HG03175 (cell line): ENCODE measurements around the gene KCP.

Source experiments
- ATAC-seq: cut with Tn5 transposase; IDR thresholded peaks from one replicate; pipeline ENCODE4 v1.9.1; 2021; ENCODE audit warnings: mild to moderate bottlenecking, moderate library complexity; ENCODE audit not compliant: unreplicated experiment

The KCP gene

DNA sequence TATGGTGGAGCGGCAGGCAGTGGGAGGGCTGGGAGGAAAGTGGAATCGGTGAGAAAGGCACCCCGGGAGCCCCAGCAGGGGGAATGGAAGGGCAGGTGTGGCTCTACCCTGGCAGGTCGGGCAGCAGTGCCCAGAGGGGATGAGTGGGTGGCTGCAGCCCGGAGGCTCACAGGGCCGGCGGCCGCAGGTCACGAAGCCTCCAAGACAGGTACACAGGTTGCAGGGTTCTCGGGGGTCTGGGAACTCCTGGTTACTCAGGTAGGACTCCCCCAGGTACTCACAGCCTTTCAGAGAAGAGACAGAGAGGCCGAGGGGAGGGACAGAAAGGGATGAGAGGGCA is 21.8 kb downstream of the KCP start:
- ATAC-seq: no peak

DNA sequence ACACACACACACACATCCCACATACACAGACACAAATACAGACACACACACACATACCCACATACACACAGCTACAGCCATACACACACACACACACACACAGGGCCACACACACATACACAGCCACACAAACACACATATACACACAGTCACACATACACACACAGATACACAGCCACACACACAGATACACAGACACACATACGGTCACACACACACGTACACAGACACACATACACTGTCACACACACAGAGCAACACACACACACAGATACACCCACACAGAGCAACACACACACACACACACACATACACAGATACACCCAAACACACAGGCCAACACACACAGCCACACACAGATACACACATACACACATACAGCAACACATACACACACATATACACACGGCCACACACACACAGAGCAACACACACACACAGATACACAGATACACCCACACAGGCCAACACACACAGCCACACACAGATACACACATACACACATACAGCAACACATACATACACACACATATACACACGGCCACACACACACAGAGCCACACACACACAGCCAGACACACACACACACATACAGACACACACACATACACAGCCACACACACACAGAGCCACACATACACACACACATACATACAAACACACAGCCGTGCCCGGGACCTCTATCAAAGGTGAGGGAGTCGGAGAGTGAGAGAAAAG is 22.3 kb downstream of the KCP start:
- no peak for ATAC-seq

- no peak for ATAC-seq
Observed at GRCh38 chr7:128887169-128888038, 23.1 kb downstream of the KCP start.

DNA sequence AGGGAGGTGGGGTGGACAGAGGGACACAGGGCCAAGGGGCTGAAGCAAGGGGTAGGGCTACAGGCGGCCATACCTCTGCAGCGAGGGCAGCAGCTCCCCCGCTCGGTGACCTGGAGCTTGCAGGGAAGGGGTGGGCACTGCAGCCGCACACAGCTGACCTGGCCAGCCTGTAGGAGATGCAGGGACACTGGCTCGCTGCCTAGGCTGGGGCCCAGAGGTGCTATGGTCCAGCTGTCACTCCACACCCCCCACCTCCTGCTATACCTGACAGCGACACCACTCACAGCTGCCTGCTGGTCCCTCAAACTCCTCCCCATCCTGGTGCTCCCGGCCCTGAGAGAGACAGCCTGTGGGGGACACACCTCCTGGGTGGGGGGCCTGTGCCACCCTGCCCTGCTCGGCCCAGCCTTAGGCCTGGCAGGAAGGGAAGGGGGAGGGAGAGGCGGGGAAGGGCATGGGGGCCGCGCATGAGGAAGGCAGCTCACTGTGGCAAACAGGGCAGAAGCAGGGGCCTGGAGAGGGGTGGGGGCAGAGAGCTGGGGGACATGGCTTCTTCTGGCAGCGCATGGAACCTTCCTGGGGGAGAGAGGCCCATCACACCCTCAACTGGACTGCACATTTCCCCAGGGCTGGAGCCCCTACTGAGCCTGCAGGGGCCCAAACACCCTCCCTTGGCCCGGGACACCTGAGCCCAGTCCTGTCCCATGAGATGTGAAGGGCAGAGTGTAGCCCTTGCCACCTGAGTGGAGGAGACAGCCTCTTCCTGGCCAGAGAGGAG is 23.9 kb downstream of the KCP start:
- ATAC-seq: no peak

GRCh38 chr7:128885370-128886187 is 24.9 kb downstream of the KCP start:
- no peak for ATAC-seq

GRCh38 chr7:128884561-128885369 is 25.7 kb downstream of the KCP start:
- ATAC-seq: no peak

DNA sequence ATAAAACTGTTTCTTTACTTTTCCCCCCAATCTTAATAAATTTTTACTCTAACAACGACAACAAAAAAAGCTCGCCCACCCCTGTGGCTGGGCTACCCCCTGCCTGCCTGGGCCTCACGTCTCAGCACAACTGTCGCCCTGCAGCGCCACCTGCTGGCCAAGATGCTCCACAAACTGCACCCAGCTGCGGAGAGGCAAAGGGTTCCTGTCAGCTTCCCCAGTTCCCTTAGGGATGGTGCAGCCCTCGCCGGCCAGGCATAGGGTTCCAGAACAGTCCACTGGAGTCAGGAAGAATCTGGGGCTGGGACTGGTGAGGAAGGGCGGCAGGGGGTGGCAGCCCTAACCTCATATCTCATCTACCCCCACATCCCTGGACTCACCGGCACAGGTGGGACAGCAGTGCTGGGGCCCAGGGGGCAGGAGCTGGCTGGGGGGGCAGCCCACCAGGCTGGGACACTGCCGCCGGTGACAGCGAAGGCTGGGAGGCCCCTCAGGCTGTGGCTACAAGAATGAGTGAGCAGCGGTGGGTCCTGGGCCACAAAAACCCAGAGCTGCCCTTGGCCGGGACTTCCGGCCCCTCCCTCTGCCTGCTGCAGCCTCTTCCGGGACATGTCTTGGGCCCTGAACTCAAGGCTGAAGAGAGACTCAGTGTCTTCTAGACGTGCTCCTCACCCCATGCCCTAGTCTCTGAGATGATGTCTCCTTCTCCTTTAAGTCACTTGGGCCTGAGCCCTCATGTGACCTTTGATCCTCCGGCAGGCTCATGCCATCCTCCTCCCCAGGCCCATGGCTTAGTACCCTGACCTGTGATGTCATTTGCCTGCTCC is 26.7 kb downstream of the KCP start:
- ATAC-seq: peak; percentile 56

- no peak for ATAC-seq
Observed at GRCh38 chr7:128882134-128882533, 28.4 kb downstream of the KCP start.

DNA sequence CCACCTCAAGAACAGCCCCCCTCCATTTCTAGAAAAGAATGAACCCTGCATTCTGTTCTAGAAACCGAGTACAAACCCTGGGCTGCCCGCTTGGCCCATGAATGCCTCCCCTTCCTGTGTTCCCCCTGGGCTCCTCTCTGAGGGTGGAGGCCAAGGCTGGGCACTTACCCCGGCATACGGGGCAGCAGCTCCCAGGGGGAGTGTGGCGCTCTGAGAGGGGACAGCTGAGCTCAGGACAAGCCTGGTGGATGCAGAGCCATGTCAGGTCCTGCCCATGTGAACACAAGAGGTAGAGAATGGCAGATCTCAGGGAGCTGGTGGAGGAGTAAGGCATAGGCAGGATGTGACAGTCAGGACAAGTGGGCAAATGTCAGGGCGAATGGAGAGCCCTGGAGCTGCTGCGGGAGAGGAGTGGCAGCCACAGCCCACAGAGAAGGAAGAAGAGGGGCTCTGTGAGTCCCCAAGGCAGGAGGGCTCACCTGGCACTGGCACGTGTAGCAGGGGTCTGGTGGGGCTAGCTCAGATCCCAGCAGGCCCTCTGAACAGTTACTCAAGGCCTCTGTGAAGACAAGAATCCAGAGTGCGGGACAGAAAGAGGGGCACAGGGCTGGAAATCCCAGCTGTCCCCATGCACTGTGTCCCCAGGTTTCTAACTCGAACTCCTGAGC is 28.9 kb downstream of the KCP start:
- no peak for ATAC-seq

GRCh38 chr7:128880791-128881457 is 29.6 kb downstream of the KCP start:
- ATAC-seq: no peak

- no peak for ATAC-seq
Observed at GRCh38 chr7:128879939-128880746, 30.4 kb downstream of the KCP start.

DNA sequence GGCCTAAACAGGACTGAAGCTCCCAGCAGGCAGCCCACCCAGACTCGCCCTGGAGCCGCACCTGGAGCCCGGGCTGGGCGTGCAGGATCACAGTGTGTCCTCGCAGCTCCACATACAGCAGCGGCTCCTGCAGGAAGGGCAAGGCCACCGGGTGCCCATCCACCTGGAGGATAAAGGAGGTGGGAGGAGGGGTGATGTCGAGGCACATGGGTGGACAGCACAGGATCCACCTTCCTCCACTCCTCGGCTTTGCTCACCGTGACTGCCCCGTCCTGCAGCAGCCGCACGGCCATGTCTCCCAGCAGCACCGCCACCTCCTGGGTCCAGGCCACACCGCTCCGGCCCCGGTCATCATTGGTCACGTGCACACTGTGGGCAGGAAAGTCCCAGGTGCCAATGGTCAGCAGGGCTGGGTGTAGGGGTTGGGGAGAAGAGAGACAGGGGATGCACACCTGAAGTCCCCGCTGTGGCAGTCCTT is 31.0 kb downstream of the KCP start:
- ATAC-seq: no peak

DNA sequence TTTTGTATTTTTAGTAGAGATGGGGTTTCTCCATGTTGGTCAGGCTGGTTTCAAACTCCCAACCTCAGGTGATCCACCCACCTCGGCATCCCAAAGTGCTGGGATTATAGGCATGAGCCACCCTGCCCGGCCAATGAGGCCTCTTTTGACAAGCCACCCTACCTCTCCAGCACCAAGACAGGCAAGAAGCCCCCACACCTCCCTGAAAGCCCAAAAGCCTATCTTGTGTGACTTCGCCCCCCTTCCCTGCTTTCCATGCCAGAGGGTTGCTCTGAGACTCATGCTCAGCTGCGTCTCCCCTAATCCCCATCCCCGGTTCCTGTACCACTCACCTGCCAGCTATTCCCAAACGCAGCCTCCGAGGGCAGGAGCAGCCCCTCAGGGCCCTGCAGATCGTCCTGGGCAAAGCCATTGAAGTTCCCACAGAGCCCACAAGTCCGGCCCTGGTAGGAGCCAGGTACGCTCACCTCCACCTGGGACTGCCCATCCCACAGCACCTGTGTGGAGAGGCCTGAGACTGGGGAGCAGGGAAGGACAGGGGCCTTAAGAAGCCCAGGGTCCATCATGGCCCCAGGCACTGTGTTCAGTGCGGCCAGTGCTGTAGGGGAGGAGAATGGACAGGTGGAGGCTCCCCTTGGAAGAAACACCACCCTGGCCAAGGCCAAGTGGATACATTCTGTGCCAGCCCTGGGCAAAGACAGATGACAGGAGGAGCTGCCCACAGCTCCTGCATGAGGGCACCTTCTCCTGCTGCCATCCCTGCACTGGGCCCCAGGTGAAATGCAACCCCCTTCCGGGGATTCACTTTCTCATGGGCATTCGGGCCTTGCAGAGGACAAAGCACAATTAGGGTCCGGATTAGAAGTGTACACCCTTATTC is 32.0 kb downstream of the KCP start:
- no peak for ATAC-seq

DNA sequence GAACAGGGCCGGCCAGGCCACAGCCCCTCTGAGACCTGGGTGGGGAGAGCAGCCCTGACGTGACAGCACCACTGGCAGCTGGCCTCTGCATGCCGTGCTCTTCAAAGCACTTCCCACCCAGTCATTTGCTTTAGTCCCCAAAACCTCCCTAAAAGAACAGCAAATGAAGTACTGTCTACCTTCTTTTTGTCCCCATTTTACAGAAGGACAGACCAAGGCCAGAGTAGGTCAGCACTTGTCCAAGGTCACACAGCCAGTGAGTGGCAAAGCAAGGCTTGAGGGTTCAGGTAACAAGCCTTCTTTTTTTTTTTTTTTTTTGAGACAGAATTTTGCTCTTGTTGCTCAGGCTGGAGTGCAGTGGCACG is 32.8 kb downstream of the KCP start:
- no peak for ATAC-seq

DNA sequence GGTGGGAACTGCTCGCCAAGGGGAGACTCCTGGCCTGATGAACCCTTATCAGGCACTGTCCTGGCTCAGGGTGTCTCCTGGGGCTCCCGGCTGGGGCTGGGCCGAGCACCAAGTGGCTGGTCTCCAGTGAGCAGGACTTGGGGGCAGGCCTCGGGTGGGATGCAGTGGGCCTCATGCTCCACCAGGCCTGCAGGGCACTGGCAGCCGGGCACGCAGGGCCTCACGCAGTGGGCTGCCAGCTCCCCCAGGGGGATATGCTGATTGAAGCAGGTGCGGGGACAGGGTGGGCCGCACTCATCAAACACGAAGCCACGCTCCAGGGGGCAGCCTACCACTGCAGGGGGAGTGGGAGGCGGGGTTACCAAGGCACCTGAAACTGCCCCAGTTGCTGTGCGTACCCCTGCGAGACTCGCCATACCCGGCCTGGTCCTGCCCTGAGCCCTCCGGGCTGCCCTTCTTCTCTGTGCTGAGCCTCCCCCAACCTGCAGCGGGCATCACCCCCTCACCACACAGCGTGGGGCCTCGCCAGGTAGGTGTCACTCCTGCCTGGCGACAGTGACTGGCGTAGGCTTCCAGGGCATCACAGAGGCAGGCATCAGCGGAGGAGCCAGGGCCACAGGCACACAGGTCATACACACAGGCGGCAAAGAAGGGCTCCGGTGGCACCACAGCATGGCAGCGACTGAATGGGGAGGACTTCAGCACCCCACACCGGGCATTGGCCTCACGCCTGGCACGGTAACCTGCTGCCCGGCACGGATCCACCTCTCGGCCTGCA is 33.3 kb downstream of the KCP start:
- ATAC-seq: no peak
